Measurements from ENCODE around the gene SDF2. TPM values are rescaled to one million over a fixed set of nuclear protein-coding genes. Genes with fewer than 3 reads are reported as not detected.

SDF2 gene
- total and polyA plus RNA-seq, 10 donors = 28.7 to 54.5 (median 46.5) TPM

DNA sequence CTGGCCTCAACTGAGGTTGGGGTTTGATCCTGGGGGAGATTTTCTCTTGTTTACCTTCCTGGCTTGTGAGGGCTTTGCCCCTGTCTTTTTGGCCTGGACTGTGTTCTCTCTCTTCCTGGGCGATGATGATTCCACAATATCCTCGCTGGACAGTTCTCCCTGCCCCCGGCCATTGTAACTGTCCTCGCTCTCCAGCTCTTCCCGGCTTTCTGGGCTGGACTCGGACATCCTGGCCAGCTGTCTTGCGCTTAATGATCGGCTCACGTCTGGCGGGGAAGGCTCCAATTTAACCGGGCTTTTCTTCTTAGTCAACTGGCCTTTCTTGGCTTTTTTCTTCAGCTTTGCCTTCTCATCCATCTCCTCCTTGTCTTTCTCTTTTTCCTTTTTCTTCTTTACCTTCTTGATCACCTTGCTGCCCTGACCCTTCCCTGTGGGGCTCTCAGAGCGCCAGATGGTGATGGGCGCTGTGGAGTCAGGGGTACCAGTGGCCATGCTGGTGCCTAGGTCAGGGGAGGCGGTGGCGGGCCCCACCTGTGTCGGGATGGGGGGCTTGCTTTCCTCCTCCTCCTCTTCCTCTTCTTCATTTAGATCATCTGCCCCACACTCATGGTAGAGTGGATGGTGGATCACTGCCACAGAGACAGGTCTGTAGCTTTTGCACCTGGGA is 42.0 kb upstream of the SDF2 start:
- TF ChIP-seq, protein P1, sequence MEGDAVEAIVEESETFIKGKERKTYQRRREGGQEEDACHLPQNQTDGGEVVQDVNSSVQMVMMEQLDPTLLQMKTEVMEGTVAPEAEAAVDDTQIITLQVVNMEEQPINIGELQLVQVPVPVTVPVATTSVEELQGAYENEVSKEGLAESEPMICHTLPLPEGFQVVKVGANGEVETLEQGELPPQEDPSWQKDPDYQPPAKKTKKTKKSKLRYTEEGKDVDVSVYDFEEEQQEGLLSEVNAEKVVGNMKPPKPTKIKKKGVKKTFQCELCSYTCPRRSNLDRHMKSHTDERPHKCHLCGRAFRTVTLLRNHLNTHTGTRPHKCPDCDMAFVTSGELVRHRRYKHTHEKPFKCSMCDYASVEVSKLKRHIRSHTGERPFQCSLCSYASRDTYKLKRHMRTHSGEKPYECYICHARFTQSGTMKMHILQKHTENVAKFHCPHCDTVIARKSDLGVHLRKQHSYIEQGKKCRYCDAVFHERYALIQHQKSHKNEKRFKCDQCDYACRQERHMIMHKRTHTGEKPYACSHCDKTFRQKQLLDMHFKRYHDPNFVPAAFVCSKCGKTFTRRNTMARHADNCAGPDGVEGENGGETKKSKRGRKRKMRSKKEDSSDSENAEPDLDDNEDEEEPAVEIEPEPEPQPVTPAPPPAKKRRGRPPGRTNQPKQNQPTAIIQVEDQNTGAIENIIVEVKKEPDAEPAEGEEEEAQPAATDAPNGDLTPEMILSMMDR (IDR thresholded peaks at IDR 0.05 in 8 of 11, conservative IDR thresholded peaks at IDR 0.05 in 3 of 11) = no peak
- no peak for DNase-seq
- H3K9me3 ChIP-seq = no peaks in the 10 kb centered on the region

DNA sequence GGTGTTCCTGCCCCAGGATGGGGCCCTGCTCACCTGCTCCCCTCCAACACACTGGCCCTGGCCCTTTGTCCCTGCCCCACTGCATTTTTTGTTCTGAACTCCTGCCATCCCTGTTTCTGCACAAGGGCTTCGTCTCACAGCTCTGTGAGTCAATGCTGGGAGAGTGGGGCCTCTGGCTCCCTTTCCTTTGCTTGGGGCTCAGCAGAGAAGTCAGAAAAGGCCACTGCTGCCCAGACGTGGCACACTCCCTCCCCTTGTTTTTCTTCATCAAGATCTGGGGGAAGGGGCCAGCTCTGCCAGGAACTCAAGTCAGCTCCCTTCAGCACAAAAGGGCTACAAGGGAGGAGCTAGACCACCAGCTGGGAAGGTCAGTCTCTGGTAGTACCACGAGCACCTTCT is 41.0 kb upstream of the SDF2 start:
- no peak for TF ChIP-seq POLR2A (IDR thresholded peaks at IDR 0.05)
- TF ChIP-seq POLR2AphosphoS5 (IDR thresholded peaks at IDR 0.05) = no peak
- TF ChIP-seq, protein P1 (IDR thresholded peaks at IDR 0.05 in 8 of 11, conservative IDR thresholded peaks at IDR 0.05 in 3 of 11) = no peak
- Histone ChIP-seq H3K4me1 (no peaks in the 10 kb centered on the region), H3K9me3 (no peaks in the 10 kb centered on the region), H3K4me3 (no peak overlapping the region), H3K27me3 (replicated peaks in 1 of 7) (no peaks in the 10 kb centered on the region), H3K36me3 (peaks cover 14 to 87% (median 71%) of the 10 kb centered on the region in 6 donors), H3K27ac (no peak overlapping the region)
- DNase-seq = no peak
- WGBS, 5 donors = 77 to 92% (median 82%) methylated on average over 3 of the region's 3 CpGs
- intact Hi-C loops (cut with DNase I; ENCODE audit: low total_unique reads) = no loop called here

More for the DNA sequence above, 42.0 kb upstream of the SDF2 start:
- H3K4me1 ChIP-seq = no peaks in the 10 kb centered on the region
- intact Hi-C loops (cut with DNase I; ENCODE audit: low total_unique reads) = no loop called here
- WGBS, 5 donors = 84 to 93% (median 88%) methylated on average over 16 of the region's 16 CpGs
- H3K4me3 ChIP-seq = no peak overlapping the region
- no peaks in the 10 kb centered on the region for H3K27me3 ChIP-seq (replicated peaks in 1 of 7)
- peaks cover 9 to 78% (median 62%) of the 10 kb centered on the region in 6 donors for H3K36me3 ChIP-seq
- H3K27ac ChIP-seq = no peak overlapping the region

DNA sequence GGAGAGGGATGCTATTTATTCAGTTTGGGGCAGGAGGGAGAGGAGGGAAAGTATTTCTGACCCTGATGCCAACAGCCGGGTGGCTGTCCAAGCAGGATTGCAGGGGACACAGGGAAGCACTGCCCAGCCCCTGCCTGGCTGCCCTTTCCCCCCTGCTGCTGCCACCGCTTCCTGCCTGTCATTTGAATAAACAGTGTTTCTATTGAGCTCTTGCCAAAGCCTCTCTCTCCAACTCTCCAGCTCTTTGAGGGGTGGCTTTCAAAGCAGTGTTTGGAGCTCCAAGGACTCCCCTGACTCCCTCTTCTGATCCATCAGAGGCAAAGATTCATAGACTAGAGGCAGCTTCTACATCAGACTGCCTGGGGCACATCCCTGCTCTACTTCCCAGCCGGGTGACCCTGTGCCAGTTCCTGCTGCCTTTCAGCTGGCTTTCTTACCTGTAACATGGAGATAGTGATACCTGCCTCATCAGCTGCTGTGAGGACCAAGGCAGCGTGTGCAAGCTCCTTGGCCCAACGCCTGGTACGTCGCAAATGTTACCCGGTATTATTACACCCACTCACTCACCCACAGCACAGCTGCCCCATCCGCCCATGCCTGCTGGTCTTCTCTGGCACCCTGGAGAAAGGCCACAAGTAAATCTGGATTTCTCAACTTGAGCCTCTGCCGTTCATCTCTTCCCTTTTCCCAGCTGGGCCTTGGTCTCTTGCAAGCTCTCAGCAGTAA is 40.5 kb upstream of the SDF2 start:
- no peaks in the 10 kb centered on the region for H3K4me1 ChIP-seq
- intact Hi-C loops (cut with DNase I; ENCODE audit: low total_unique reads) = no loop called here
- H3K36me3 ChIP-seq = peaks cover 20 to 93% (median 76%) of the 10 kb centered on the region in 6 donors
- WGBS, 5 donors = 80 to 89% (median 82%) methylated on average over 10 of the region's 10 CpGs
- H3K4me3 ChIP-seq = no peak overlapping the region
- H3K27ac ChIP-seq = no peak overlapping the region
- H3K9me3 ChIP-seq = no peaks in the 10 kb centered on the region
- H3K27me3 ChIP-seq (replicated peaks in 1 of 7) = no peaks in the 10 kb centered on the region
- DNase-seq = no peak
- TF ChIP-seq POLR2A (IDR thresholded peaks at IDR 0.05) (no peak), POLR2AphosphoS5 (IDR thresholded peaks at IDR 0.05) (no peak)
- TF ChIP-seq, protein P1 (IDR thresholded peaks at IDR 0.05 in 8 of 11, conservative IDR thresholded peaks at IDR 0.05 in 3 of 11) = no peak

DNA sequence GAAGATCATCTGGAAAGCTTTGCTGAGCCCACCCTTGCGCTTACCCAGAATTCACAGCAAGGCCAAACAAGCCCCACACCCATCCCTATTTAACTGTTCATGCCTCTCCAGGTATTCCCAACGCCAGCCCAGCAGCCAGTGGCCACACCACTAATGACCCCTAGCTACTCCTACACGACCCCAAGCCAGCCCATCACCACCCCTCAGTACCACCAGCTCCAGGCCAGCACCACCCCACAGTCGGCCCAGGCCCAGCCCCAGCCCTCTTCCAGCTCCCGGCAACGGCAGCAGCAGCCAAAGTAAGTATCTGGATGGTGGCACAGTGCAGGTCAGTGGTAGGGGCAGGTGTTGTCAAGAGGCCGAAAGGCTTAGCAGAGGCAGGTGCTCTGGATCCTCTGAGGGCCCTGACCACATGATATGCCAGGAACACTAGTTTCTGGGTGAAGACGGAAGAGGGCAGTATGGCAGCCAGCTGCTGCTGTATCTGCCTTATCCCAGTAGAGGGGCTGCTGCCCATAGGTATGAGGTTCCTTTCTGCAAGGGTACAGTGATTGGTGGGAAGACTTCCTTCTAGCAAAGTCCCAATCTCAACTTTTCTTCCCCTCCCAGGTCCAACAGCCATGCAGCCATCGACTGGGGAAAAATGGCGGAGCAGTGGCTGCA is 39.3 kb upstream of the SDF2 start:
- no peak for TF ChIP-seq POLR2A (IDR thresholded peaks at IDR 0.05)
- no peak for TF ChIP-seq POLR2AphosphoS5 (IDR thresholded peaks at IDR 0.05)
- TF ChIP-seq, protein P1 (IDR thresholded peaks at IDR 0.05 in 8 of 11, conservative IDR thresholded peaks at IDR 0.05 in 3 of 11) = no peak
- no peak for DNase-seq
- no peaks in the 10 kb centered on the region for H3K4me1 ChIP-seq
- no peaks in the 10 kb centered on the region for H3K9me3 ChIP-seq
- H3K27me3 ChIP-seq (replicated peaks in 1 of 7) = no peaks in the 10 kb centered on the region
- peaks cover 25 to 99% (median 89%) of the 10 kb centered on the region in 6 donors for H3K36me3 ChIP-seq
- intact Hi-C loops (cut with DNase I; ENCODE audit: low total_unique reads) = no loop called here
- WGBS, 5 donors = 93 to 98% (median 95%) methylated on average over 10 of the region's 10 CpGs
- no peak overlapping the region for H3K27ac ChIP-seq
- H3K4me3 ChIP-seq = no peak overlapping the region
